Fibroblast of pulmonary artery (primary cell): ENCODE measurements around the gene NCK1.
"Not testable (repeated sequence)": the region's sequence is repeated elsewhere in the genome, so short reads cannot be mapped to it uniquely, and the experiment has no call there.

Experiments
- DNase-seq: peaks from one replicate; pipeline ENCODE4 v3.0.0-alpha.2; 2010; ENCODE audit warnings: low read depth
- H3K4me3 ChIP-seq: replicated peaks from 2 replicates; pipeline ENCODE4 v1.5.1; 2011; ENCODE audit warnings: low read depth, mild to moderate bottlenecking, control low read depth, low read length, moderate library complexity
- TF ChIP-seq, protein P1 (sequence below): IDR thresholded peaks from 2 replicates; pipeline ENCODE4 v1.5.1; 2011; ENCODE audit warnings: mild to moderate bottlenecking, control low read depth, low read length, inconsistent platforms; ENCODE audit errors: missing control alignments

NCK1 gene

DNA sequence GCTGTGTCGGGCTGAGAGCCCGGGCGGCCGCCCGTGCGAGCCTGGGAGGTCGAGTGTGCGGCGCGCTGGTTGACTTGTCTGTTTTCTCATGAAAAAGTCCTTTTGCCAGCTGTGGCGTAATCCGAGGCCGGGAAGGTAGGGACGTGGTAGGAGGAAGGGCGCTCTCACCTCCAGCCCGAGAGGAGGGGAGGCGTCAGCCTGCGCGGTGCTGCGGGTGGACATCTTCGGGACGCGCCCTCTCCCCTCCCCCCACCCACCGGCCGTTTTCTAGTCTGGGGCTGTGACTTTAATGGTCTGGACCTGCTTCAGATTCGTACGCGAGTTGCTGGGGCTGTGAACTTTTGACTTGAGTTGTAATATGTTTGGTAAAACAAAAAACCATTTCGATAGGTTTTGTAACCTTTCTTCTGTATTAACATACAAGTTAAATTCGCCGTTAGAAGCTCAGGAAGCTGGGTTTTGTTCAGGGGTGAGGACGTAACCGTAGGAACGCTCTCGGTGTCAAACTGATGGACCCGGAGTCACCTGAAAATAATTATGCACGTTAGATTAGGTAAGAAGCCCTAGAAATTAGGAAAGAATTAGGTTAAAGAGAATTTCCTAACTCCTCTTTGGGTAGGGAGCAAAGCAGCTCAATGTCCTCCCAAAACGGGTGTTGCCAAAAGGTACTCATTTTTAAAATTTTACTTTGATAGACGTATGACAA, 762 bp downstream of the NCK1 start:
- H3K4me3 ChIP-seq = peak overlapping the region; percentile 86
- TF ChIP-seq, protein P1, sequence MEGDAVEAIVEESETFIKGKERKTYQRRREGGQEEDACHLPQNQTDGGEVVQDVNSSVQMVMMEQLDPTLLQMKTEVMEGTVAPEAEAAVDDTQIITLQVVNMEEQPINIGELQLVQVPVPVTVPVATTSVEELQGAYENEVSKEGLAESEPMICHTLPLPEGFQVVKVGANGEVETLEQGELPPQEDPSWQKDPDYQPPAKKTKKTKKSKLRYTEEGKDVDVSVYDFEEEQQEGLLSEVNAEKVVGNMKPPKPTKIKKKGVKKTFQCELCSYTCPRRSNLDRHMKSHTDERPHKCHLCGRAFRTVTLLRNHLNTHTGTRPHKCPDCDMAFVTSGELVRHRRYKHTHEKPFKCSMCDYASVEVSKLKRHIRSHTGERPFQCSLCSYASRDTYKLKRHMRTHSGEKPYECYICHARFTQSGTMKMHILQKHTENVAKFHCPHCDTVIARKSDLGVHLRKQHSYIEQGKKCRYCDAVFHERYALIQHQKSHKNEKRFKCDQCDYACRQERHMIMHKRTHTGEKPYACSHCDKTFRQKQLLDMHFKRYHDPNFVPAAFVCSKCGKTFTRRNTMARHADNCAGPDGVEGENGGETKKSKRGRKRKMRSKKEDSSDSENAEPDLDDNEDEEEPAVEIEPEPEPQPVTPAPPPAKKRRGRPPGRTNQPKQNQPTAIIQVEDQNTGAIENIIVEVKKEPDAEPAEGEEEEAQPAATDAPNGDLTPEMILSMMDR = no peak
- DNase-seq = peak; percentile 77

GRCh38 chr3:136869282-136869681, 7.3 kb downstream of the NCK1 start:
- DNase-seq = no peak
- H3K4me3 ChIP-seq = no peak overlapping the region
- TF ChIP-seq, protein P1 = no peak

GRCh38 chr3:136872258-136872657, 10.2 kb downstream of the NCK1 start:
- DNase-seq, H3K4me3 ChIP-seq: not testable (repeated sequence)

- DNase-seq = not testable (repeated sequence)
Measured at GRCh38 chr3:136879510-136879909, 17.5 kb downstream of the NCK1 start.

DNA sequence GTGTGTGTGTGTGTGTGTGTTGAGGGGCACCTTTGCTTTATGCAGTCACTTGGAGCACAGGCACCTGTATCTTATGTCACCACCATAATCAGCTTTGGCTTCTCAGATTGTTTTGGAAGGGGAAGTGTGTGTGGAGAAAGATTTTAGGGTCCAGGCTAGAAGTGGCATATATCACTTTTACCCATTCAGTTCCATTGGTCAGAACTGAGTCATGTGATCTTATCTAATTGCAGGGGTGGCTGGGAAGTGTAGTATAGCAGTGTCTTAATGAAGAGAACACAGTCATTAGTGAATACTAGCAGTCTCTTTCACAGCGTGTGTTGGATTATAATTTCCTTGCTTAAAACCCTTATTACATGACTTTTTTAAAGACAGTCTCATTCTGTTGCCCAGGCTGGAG, 20.6 kb downstream of the NCK1 start:
- TF ChIP-seq, protein P1 = no peak
- H3K4me3 ChIP-seq = no peak overlapping the region
- DNase-seq = no peak

More at GRCh38 chr3:136879510-136879909, 17.5 kb downstream of the NCK1 start:
- not testable (repeated sequence) for H3K4me3 ChIP-seq

DNA sequence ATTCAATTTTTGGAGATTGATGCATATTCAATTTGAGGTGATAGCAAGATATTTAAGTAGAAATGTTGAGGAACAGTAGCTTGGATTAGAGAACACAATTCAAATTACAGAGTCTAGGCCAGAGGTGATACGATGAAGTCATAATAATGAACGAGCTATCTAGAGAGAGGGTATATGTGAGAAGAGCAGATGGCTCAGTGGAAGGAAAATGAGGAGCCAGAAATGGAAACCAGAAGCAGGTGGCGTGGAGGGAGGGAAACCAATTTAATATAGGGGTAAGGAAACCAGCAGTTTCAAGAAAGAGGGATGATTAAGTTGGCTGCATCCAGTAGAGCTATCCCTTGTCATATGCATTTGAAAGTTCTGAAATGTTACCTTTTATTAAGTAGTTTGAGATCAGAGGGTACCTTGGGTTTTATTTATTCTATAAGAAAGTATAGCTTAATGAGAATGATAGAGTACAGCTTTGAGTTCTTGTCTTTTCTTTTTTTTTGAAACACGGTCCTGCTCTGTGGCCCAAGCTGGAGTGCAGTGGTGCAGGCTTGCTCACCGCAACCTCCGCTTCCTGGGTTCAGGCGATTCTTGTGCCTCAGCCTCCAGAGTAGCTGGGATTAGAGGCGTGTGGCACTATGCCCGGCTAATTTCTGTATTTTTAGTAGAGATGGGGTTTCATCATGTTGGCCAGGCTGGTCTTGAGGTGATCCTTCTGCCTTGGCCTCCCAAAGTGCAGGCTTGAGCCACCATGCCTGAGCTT, 22.1 kb downstream of the NCK1 start:
- no peak for DNase-seq
- H3K4me3 ChIP-seq = no peak overlapping the region
- TF ChIP-seq, protein P1 = no peak

DNA sequence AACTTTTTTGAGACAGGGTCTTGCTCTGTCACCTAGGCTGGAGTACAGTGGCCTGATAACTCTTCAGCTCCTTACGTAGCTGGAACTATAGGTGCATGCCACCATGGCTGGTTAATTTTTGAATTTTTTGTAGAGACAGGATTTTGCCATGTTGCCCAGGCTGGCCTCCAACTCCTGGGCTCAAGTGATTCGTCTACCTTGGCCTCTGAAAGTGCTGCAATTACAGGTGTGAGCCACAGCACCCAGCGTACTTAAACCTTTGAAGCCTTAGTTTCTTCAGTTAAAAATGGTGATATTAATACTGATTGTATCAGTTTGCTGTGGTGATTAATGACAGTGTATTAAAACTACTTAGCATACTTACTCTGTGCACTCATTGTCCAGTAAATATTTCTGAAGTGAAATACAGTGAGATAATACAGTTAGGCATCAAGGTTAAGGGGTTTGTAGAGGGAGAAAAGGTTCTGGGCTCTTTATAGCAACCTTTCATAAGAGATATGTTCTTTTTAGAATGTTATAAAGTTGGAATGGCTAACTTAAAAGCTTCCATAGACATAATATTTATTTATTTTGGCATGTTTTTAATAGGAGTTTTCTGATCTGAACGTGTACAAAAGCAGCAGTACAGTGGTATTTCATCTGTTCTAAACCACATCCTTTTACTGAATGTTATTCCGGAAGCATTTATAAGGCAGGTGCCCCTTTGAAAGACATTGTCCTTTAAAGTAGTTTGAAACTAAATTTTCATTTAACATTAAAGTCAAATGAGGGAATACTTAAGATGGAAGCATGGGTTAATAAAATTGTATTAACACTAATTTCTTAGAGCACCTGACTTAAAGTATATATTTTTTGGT, 23.6 kb downstream of the NCK1 start:
- no peak overlapping the region for H3K4me3 ChIP-seq
- DNase-seq = no peak
- TF ChIP-seq, protein P1 = no peak
